HepG2 (cell line): ENCODE data around the gene H1-8. TPM values are rescaled to one million over a fixed set of nuclear protein-coding genes. Genes with fewer than 3 reads are reported as not detected.

Experiments
- DNMT3B ChIP-seq: conservative IDR thresholded peaks from 2 replicates; pipeline ENCODE4 v1.6.1; 2016; ENCODE audit warnings: missing biosample characterization, control low read depth
- FIP1L1 ChIP-seq: fragments of 200-400 bp; formaldehyde crosslinking; IDR thresholded peaks from 2 replicates; pipeline ENCODE4 v1.6.1; 2018; ENCODE audit warnings: low read depth, mild to moderate bottlenecking, low read length, moderate library complexity, borderline replicate concordance; ENCODE audit not compliant: insufficient read depth
- GATAD1 ChIP-seq: IDR thresholded peaks from 2 replicates; pipeline ENCODE4 v1.6.1; 2016; ENCODE audit warnings: missing genetic modification reagents, missing compliant biosample characterization
- HMG20A ChIP-seq: IDR thresholded peaks from 2 replicates; pipeline ENCODE4 v1.6.1; 2016; ENCODE audit warnings: borderline replicate concordance
- HNRNPK ChIP-seq: fragments of 200-400 bp; formaldehyde crosslinking; IDR thresholded peaks from 2 replicates; pipeline ENCODE4 v1.6.1; 2018; ENCODE audit warnings: low read length, low read depth, moderate library complexity, mild to moderate bottlenecking; ENCODE audit not compliant: poor library complexity, severe bottlenecking
- NCOA1 ChIP-seq: sonication (generic); formaldehyde crosslinking; IDR thresholded peaks from 2 replicates; pipeline ENCODE4 v1.9.0; 2021; ENCODE audit warnings: missing genetic modification reagents
- RBM39 ChIP-seq: fragments of 200-400 bp; formaldehyde crosslinking; IDR thresholded peaks from one replicate; pipeline ENCODE4 v1.6.1; 2018; ENCODE audit warnings: antibody characterized with exemption, mild to moderate bottlenecking, low read depth, low read length; ENCODE audit not compliant: poor library complexity, severe bottlenecking
- TAF1 ChIP-seq: sonication (generic); formaldehyde crosslinking; IDR thresholded peaks from 2 replicates; pipeline ENCODE4 v1.4.0; 2020; ENCODE audit warnings: missing genetic modification reagents
- TOPORS ChIP-seq: sonication (generic); formaldehyde crosslinking; IDR thresholded peaks from 2 replicates; pipeline ENCODE4 v1.8.0; 2023; ENCODE audit warnings: mild to moderate bottlenecking, missing genetic modification reagents
- ZBTB3 ChIP-seq: sonication (generic); formaldehyde crosslinking; IDR thresholded peaks from 2 replicates; pipeline ENCODE4 v1.4.0; 2020; ENCODE audit warnings: low read depth, mild to moderate bottlenecking, moderate library complexity, missing genetic modification reagents, borderline replicate concordance
- ZNF143 ChIP-seq: sonication (generic); formaldehyde crosslinking; IDR thresholded peaks from 2 replicates; pipeline ENCODE4 v1.4.0; 2020; ENCODE audit warnings: missing genetic modification reagents
- ZNF17 ChIP-seq: sonication (generic); formaldehyde crosslinking; IDR thresholded peaks from 2 replicates; pipeline ENCODE4 v1.5.0; 2020; ENCODE audit warnings: mild to moderate bottlenecking, missing genetic modification reagents
- ZNF263 ChIP-seq: sonication (generic); formaldehyde crosslinking; IDR thresholded peaks from 2 replicates; pipeline ENCODE4 v1.4.0; 2020; ENCODE audit warnings: missing genetic modification reagents
- ZNF451 ChIP-seq: sonication (generic); formaldehyde crosslinking; IDR thresholded peaks from 2 replicates; pipeline ENCODE4 v1.5.0; 2020; ENCODE audit warnings: mild to moderate bottlenecking, missing genetic modification reagents
- ZNF468 ChIP-seq: sonication (generic); formaldehyde crosslinking; IDR thresholded peaks from 2 replicates; pipeline ENCODE4 v1.8.0; 2022; ENCODE audit warnings: mild to moderate bottlenecking, moderate library complexity, missing genetic modification reagents
- ZNF672 ChIP-seq: sonication (generic); formaldehyde crosslinking; IDR thresholded peaks from 2 replicates; pipeline ENCODE4 v1.8.1; 2022; ENCODE audit warnings: missing genetic modification reagents
- ZNF678 ChIP-seq: sonication (generic); formaldehyde crosslinking; IDR thresholded peaks from 2 replicates; pipeline ENCODE4 v1.4.0; 2020; ENCODE audit warnings: mild to moderate bottlenecking, missing genetic modification reagents
- polyA plus RNA-seq, 8 experiments: library from polyadenylated mRNA; depleted of rRNA in 3 of 8; stranded (reverse) in 7 of 8; unstranded in 1 of 8; fragments of >200 nt; fragmentation: Illumina TruSeq in 4 of 8; extraction: Trizol in 4 of 8; gene quantifications; 2 replicates each; pipeline versions ENCODE4 v1.2.1 to v1.2.3, GENCODE V29; 2011 to 2016; ENCODE audit warnings: low read depth in 4 of 8, missing spikeins in 1 of 8, mixed read lengths in 1 of 8; ENCODE audit not compliant: insufficient read depth in 1 of 8
- total RNA-seq, 5 experiments: library from RNA; depleted of rRNA; stranded (reverse); fragments of >200 nt; fragmentation: Illumina TruSeq; extraction: Trizol; gene quantifications; 2 replicates each; pipeline ENCODE4 v1.2.3, GENCODE V29; 2016; ENCODE audit warnings: low read depth in 1 of 5
- TF ChIP-seq, protein P1 (sequence below): sonication (generic); formaldehyde crosslinking; IDR thresholded peaks from 2 replicates; pipeline ENCODE4 v1.8.1; 2023; ENCODE audit warnings: mild to moderate bottlenecking, missing genetic modification reagents
- TF ChIP-seq, protein P2 (sequence below): sonication (generic); formaldehyde crosslinking; IDR thresholded peaks from 2 replicates; pipeline ENCODE4 v1.4.0; 2020; ENCODE audit warnings: mild to moderate bottlenecking, missing genetic modification reagents
- TF ChIP-seq, protein P3 (sequence below): sonication (generic); formaldehyde crosslinking; IDR thresholded peaks from 2 replicates; pipeline ENCODE4 v1.8.0; 2022; ENCODE audit warnings: low read depth, missing genetic modification reagents
- TF ChIP-seq, protein P4 (sequence below): fragments of 450-650 bp; IDR thresholded peaks from 2 replicates; pipeline ENCODE4 v1.6.1; 2016
- TF ChIP-seq, protein P5 (sequence below): sonication (generic); formaldehyde crosslinking; IDR thresholded peaks from 2 replicates; pipeline ENCODE4 v1.9.0; 2021; ENCODE audit warnings: missing genetic modification reagents, mild to moderate bottlenecking, borderline replicate concordance

H1-8 gene
- total and polyA plus RNA-seq, 2 of the 13 experiments (the other 11 are each of a cell fraction or from before 2014, with no cell fraction given), result 0.08 TPM; not detected in 1

DNA sequence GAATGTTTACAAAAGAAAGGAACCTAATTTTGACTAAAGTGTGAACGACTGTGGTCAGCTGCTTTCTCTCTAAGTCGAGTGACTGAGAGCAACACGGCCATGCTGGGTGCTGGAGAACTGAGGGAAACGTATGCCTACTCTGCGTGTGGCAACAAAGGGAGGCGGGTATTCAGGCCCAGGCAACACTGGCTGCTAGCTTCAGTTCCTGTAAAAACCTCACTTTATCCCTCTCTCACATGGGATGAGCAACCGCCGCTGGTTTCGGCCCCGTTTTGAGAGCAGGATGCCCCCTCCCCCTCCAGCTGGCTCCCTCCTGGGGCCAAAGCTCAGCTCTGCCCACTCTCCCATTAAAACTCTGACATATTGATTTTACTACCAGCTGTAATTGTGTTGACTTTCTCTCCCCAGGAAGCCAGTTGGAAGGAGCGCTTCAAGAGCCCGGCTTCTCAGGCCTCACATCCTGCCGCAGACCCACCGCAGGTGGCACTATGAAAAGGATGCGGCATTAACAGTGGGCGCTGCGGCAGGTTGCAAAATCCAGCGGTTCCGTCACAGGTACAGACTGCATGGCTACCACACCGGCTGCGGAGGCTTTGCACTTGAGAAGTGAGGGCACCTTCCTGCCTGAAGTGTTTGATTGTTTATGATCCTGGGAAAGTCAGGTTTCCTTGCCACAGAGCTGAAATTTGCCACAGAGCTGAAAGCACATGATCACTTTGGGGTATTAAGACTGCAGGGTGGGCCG, 50.8 kb downstream of the H1-8 start (continued):
- no peak for TF ChIP-seq ZBTB3 (CRISPR knock-in tag)
- no peak for TF ChIP-seq TOPORS (CRISPR knock-in tag)
- TF ChIP-seq DNMT3B, result no peak
- TF ChIP-seq HMG20A (CRISPR knock-in tag), result peak; percentile 84; the same call in 1 of the 2 replicates
- TF ChIP-seq ZNF143 (CRISPR knock-in tag), result peak; percentile 68
- peak; percentile 69; the same call in 1 of the 2 replicates for TF ChIP-seq ZNF263 (CRISPR knock-in tag)
- no peak for TF ChIP-seq ZNF468 (CRISPR knock-in tag)
- TF ChIP-seq RBM39, result no peak
- TF ChIP-seq, protein P1, sequence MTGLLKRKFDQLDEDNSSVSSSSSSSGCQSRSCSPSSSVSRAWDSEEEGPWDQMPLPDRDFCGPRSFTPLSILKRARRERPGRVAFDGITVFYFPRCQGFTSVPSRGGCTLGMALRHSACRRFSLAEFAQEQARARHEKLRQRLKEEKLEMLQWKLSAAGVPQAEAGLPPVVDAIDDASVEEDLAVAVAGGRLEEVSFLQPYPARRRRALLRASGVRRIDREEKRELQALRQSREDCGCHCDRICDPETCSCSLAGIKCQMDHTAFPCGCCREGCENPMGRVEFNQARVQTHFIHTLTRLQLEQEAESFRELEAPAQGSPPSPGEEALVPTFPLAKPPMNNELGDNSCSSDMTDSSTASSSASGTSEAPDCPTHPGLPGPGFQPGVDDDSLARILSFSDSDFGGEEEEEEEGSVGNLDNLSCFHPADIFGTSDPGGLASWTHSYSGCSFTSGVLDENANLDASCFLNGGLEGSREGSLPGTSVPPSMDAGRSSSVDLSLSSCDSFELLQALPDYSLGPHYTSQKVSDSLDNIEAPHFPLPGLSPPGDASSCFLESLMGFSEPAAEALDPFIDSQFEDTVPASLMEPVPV (CRISPR knock-in tag), result no peak
- TF ChIP-seq ZNF672 (CRISPR knock-in tag), result no peak
- TF ChIP-seq, protein P2, sequence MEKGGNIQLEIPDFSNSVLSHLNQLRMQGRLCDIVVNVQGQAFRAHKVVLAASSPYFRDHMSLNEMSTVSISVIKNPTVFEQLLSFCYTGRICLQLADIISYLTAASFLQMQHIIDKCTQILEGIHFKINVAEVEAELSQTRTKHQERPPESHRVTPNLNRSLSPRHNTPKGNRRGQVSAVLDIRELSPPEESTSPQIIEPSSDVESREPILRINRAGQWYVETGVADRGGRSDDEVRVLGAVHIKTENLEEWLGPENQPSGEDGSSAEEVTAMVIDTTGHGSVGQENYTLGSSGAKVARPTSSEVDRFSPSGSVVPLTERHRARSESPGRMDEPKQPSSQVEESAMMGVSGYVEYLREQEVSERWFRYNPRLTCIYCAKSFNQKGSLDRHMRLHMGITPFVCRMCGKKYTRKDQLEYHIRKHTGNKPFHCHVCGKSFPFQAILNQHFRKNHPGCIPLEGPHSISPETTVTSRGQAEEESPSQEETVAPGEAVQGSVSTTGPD (CRISPR knock-in tag), result 0 out of 2 replicates have a peak, but pooled peaks have one; percentile 24
- TF ChIP-seq, protein P3, sequence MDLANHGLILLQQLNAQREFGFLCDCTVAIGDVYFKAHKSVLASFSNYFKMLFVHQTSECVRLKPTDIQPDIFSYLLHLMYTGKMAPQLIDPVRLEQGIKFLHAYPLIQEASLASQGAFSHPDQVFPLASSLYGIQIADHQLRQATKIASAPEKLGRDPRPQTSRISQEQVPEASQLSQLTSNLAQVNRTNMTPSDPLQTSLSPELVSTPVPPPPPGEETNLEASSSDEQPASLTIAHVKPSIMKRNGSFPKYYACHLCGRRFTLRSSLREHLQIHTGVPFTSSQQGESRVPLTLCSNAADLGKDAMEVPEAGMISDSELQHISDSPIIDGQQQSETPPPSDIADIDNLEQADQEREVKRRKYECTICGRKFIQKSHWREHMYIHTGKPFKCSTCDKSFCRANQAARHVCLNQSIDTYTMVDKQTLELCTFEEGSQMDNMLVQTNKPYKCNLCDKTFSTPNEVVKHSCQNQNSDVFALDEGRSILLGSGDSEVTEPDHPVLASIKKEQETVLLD (CRISPR knock-in tag), result no peak; the same call in 1 of the 2 replicates
- TF ChIP-seq NCOA1 (CRISPR knock-in tag), result no peak
- TF ChIP-seq ZNF451 (CRISPR knock-in tag), result no peak; the same call in 1 of the 2 replicates
- TF ChIP-seq, protein P4, sequence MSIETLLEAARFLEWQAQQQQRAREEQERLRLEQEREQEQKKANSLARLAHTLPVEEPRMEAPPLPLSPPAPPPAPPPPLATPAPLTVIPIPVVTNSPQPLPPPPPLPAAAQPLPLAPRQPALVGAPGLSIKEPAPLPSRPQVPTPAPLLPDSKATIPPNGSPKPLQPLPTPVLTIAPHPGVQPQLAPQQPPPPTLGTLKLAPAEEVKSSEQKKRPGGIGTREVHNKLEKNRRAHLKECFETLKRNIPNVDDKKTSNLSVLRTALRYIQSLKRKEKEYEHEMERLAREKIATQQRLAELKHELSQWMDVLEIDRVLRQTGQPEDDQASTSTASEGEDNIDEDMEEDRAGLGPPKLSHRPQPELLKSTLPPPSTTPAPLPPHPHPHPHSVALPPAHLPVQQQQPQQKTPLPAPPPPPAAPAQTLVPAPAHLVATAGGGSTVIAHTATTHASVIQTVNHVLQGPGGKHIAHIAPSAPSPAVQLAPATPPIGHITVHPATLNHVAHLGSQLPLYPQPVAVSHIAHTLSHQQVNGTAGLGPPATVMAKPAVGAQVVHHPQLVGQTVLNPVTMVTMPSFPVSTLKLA, result no peak
- no peak for TF ChIP-seq HNRNPK
- no peak for TF ChIP-seq FIP1L1
- no peak for TF ChIP-seq ZNF678 (CRISPR knock-in tag)
- TF ChIP-seq GATAD1 (CRISPR knock-in tag), result peak; percentile 63
- TF ChIP-seq, protein P5, sequence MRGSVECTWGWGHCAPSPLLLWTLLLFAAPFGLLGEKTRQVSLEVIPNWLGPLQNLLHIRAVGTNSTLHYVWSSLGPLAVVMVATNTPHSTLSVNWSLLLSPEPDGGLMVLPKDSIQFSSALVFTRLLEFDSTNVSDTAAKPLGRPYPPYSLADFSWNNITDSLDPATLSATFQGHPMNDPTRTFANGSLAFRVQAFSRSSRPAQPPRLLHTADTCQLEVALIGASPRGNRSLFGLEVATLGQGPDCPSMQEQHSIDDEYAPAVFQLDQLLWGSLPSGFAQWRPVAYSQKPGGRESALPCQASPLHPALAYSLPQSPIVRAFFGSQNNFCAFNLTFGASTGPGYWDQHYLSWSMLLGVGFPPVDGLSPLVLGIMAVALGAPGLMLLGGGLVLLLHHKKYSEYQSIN (CRISPR knock-in tag), result no peak
- TF ChIP-seq TAF1 (CRISPR knock-in tag), result peak; percentile 62; the same call in 1 of the 2 replicates
- TF ChIP-seq ZNF17 (CRISPR knock-in tag), result no peak
